GM12878 (cell line): Measurements from ENCODE around the gene TNNT2. TPM values are rescaled to one million over a fixed set of nuclear protein-coding genes. Genes with fewer than 3 reads are reported as not detected.

Experiments used
- ATAC-seq: fragments of 200-7000 bp; cut with Tn5 transposase; 3 replicates; pipeline ENCODE4 v1.9.1; 2020; ENCODE audit warnings: mild to moderate bottlenecking, moderate library complexity
- BruUV-seq: library from RNA; stranded (reverse); fragments of 400-500 nt; replicated peaks from 2 replicates; lab custom pipeline; 2021; lab: Mats Ljungman, UMichigan
- CTCF ChIA-PET: fragments of 300-600 bp; sonication (Branson Sonifier 250); formaldehyde crosslinking; extraction: SDS; loops from one replicate; lab custom pipeline; 2021; ENCODE audit warnings: inconsistent platforms; lab: Yijun Ruan, JAX
- POLR2A ChIA-PET: fragments of 350-600 bp; formaldehyde crosslinking; extraction: SDS; loops from one replicate; lab custom pipeline; 2021; ENCODE audit warnings: inconsistent platforms; lab: Charles Lee
- RAD21 ChIA-PET: fragments of 300-600 bp; sonication (Branson Sonifier 250); formaldehyde crosslinking; loops from one replicate; lab custom pipeline; 2023; ENCODE audit warnings: antibody characterized with exemption; ENCODE audit not compliant: unreplicated experiment; lab: Charles Lee
- SMC1A ChIA-PET: fragments of 300-600 bp; sonication (Branson Sonifier 250); formaldehyde crosslinking; loops from one replicate; lab custom pipeline; 2023; ENCODE audit not compliant: unreplicated experiment, uncharacterized antibody; lab: Charles Lee
- DNase-seq: peaks from one replicate; pipeline ENCODE4 v3.0.0-alpha.2; 2011; ENCODE audit warnings: low read depth, low spot score
- FAIRE-seq: peaks from 3 replicates; lab custom pipeline; 2011; peaks lifted over from hg19 to GRCh38; lab: Jason Lieb, UNC
- H2AFZ ChIP-seq: 2 replicates; pipeline ENCODE4 v1.6.0; 2011; ENCODE audit warnings: low read depth, low read length, control low read depth; ENCODE audit not compliant: control insufficient read depth
- H3K27ac ChIP-seq: 2 replicates; pipeline ENCODE4 v1.5.1; 2011; ENCODE audit warnings: control low read depth; ENCODE audit not compliant: control insufficient read depth, insufficient read depth
- H3K27me3 ChIP-seq, 2 experiments: replicated peaks in 1 of 2; 2 replicates each; pipeline versions ENCODE4 v1.6.0 to v1.6.1; 2011; ENCODE audit warnings: low read length in 1 of 2; ENCODE audit not compliant: control insufficient read depth in 2 of 2, insufficient read depth in 2 of 2
- H3K36me3 ChIP-seq, 2 experiments: 2 replicates each; pipeline ENCODE4 v1.5.1; 2011; ENCODE audit warnings: low read length in 1 of 2; ENCODE audit not compliant: control insufficient read depth in 2 of 2, insufficient read depth in 2 of 2
- H3K4me1 ChIP-seq: 2 replicates; pipeline ENCODE4 v1.6.1; 2011; ENCODE audit warnings: mild to moderate bottlenecking, low read length, moderate library complexity, mixed read lengths; ENCODE audit not compliant: control insufficient read depth, insufficient read depth
- H3K4me2 ChIP-seq: 2 replicates; pipeline ENCODE4 v1.6.0; 2011; ENCODE audit warnings: control low read depth; ENCODE audit not compliant: control insufficient read depth, insufficient read depth
- H3K4me3 ChIP-seq: fragments of 200-600 bp; sonication (generic); 2 replicates; pipeline ENCODE4 v1.5.1; 2016
- H3K79me2 ChIP-seq: 2 replicates; pipeline ENCODE4 v1.6.0; 2011; ENCODE audit warnings: low read length; ENCODE audit not compliant: control insufficient read depth, insufficient read depth
- H3K9ac ChIP-seq: 2 replicates; pipeline ENCODE4 v1.8.0; 2011; ENCODE audit warnings: low read length, control low read depth, mixed read lengths; ENCODE audit not compliant: control insufficient read depth, insufficient read depth
- H3K9me3 ChIP-seq: replicated peaks from 3 replicates; pipeline ENCODE4 v1.5.1; 2011; ENCODE audit warnings: mild to moderate bottlenecking, low read length; ENCODE audit not compliant: control insufficient read depth, insufficient read depth
- H4K20me1 ChIP-seq: 2 replicates; pipeline ENCODE4 v1.6.0; 2011; ENCODE audit not compliant: control insufficient read depth, insufficient read depth
- CBX5 ChIP-seq: sonication (generic); IDR thresholded peaks from 2 replicates; pipeline ENCODE4 v1.6.1; 2016; ENCODE audit warnings: low read depth, moderate library complexity, mild to moderate bottlenecking, inconsistent platforms
- HCFC1 ChIP-seq: fragments of 150-350 bp; IDR thresholded peaks from 2 replicates; pipeline ENCODE4 v1.6.1; 2014; ENCODE audit warnings: low read length
- IRF4 ChIP-seq: IDR thresholded peaks from 2 replicates; pipeline ENCODE4 v1.6.1; 2011; ENCODE audit warnings: low read depth, low read length
- MTA3 ChIP-seq: IDR thresholded peaks from 2 replicates; pipeline ENCODE4 v1.6.1; 2012; ENCODE audit warnings: low read length, inconsistent platforms, borderline replicate concordance
- NFYA ChIP-seq: IDR thresholded peaks from 2 replicates; pipeline ENCODE4 v1.6.1; 2011; ENCODE audit warnings: low read depth, mild to moderate bottlenecking, low read length, improper control_type of control experiment, borderline replicate concordance
- RBBP5 ChIP-seq: fragments of 200-600 bp; sonication (generic); conservative IDR thresholded peaks from 2 replicates; pipeline ENCODE4 v1.6.1; 2016
- SIX5 ChIP-seq: IDR thresholded peaks from 2 replicates; pipeline ENCODE4 v1.6.1; 2011; ENCODE audit warnings: mild to moderate bottlenecking, low read depth, low read length, moderate library complexity; ENCODE audit not compliant: severe bottlenecking
- SMC3 ChIP-seq: IDR thresholded peaks from 2 replicates; pipeline ENCODE4 v1.6.1; 2011; ENCODE audit warnings: low read length, improper control_type of control experiment, borderline replicate concordance
- STAT3 ChIP-seq: IDR thresholded peaks from 2 replicates; pipeline ENCODE4 v1.6.1; 2011; ENCODE audit warnings: low read depth, low read length, improper control_type of control experiment
- TAF1 ChIP-seq: IDR thresholded peaks from 2 replicates; pipeline ENCODE4 v1.6.1; 2011; ENCODE audit warnings: mild to moderate bottlenecking, low read depth, low read length, borderline replicate concordance
- ZNF274 ChIP-seq: IDR thresholded peaks from one replicate; pipeline ENCODE4 v1.8.0; 2011; ENCODE audit not compliant: insufficient read length, insufficient read depth
- ZSCAN29 ChIP-seq: fragments of 450-650 bp; IDR thresholded peaks from 2 replicates; pipeline ENCODE4 v1.6.1; 2017; ENCODE audit warnings: mild to moderate bottlenecking, moderate library complexity
- WGBS: methylation state at CpG from one replicate; pipeline ENCODE4 v1.1.6; 2016; ENCODE audit warnings: low lambda C conversion rate; ENCODE audit not compliant: insufficient replicate concordance, insufficient coverage; ENCODE audit errors: missing lambda C conversion rate; 5-methylcytosine and 5-hydroxymethylcytosine counted together
- in situ Hi-C: fragments of 300-500 bp; cut with MboI; formaldehyde crosslinking; loops from 9 replicates; pipeline ENCODE4 v1.14.3; 2018; ENCODE audit warnings: mixed read lengths
- intact Hi-C: fragments of 100-400 bp; cut with micrococcal nuclease; formaldehyde crosslinking; loops from one replicate; pipeline ENCODE4 v1.14.2; 2022; ENCODE audit not compliant: unreplicated experiment
- polyA plus RNA-seq, 11 experiments: library from polyadenylated mRNA; depleted of rRNA in 4 of 11; unstranded in 6 of 11; stranded (reverse) in 5 of 11; fragments of >200 nt; fragmentation: Nextera tagmentation in 4 of 11; fragmentation: Illumina TruSeq in 1 of 11; extraction: Ambion mirVana in 4 of 11; extraction: Trizol in 1 of 11; gene quantifications; 1 replicate in 1 of 11; 2 replicates in 10 of 11; pipeline versions ENCODE4 v1.2.1 to v1.2.3, GENCODE V29; 2011 to 2016; ENCODE audit warnings: inconsistent platforms in 2 of 11, missing spikeins in 2 of 11, low read depth in 1 of 11
- total RNA-seq, 4 experiments: library from RNA; depleted of rRNA in 3 of 4; stranded (reverse); fragments of >200 nt in 3 of 4; fragmentation: Illumina TruSeq in 1 of 4; extraction: Trizol in 1 of 4; gene quantifications; 2 replicates each; pipeline versions ENCODE4 v1.2.1 to v1.2.3, GENCODE V29; 2013 to 2021
- TF ChIP-seq, protein P1 (sequence below): fragments of 450-650 bp; IDR thresholded peaks from 2 replicates; pipeline ENCODE4 v1.6.1; 2017; ENCODE audit warnings: antibody characterized with exemption, mild to moderate bottlenecking, moderate library complexity
- TF ChIP-seq, protein P2 (sequence below): fragments of 450-650 bp; IDR thresholded peaks from 2 replicates; pipeline ENCODE4 v1.6.1; 2017; ENCODE audit warnings: mild to moderate bottlenecking, moderate library complexity
- TF ChIP-seq, protein P3 (sequence below): fragments of 450-650 bp; IDR thresholded peaks from 2 replicates; pipeline ENCODE4 v1.6.1; 2018; ENCODE audit warnings: borderline replicate concordance, mild to moderate bottlenecking; ENCODE audit not compliant: partially characterized antibody

TNNT2 gene
- total and polyA plus RNA-seq, 10 of the 15 experiments (the other 5 are each of a cell fraction or from before 2014, with no cell fraction given) = 2.2 TPM; not detected in 9

DNA sequence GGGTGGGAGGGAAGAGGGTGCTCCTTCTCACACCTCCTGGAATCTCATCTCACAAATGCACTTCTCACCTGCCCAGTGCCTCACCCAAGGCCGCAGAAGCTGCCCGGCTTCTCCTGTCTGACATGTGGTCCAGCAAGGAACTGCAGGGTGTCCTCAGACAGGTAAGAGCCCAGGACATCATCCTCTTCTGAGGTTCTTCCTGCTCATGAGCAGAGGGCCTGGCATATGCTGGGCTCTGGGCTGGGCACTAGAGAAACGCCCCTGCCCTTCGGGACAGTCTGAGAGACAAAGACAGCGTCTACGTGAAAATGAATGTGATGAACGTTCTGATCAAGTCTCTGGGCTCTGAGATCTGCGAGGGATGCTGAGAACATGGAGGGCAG, 51.8 kb downstream of the TNNT2 start:
- H3K79me2 ChIP-seq = no peaks in the 10 kb centered on the region
- BruUV-seq = no TSS peak
- WGBS = 17% methylated on average over 8 of the region's 8 CpGs
- in situ Hi-C loops = no loop called here
- DNase-seq (no peak), ATAC-seq (no peak), FAIRE-seq (no peak)
- H3K9ac ChIP-seq = no peak overlapping the region
- POLR2A ChIA-PET = no interaction called here
- no peak overlapping the region for H3K4me3 ChIP-seq
- no peaks in the 10 kb centered on the region for H3K4me1 ChIP-seq
- SMC1A ChIA-PET = no interaction called here
- no peak overlapping the region for H3K4me2 ChIP-seq
- no peaks in the 10 kb centered on the region for H3K9me3 ChIP-seq
- peaks cover 4 to 8% of the 10 kb centered on the region in 2 experiments; a peak in 3 of 4 replicates for H3K27me3 ChIP-seq
- H3K36me3 ChIP-seq = no peaks in the 10 kb centered on the region
- H4K20me1 ChIP-seq = no peaks in the 10 kb centered on the region
- no peak overlapping the region for H2AFZ ChIP-seq
- TF ChIP-seq HCFC1 (no peak), ZNF274 (no peak), RBBP5 (no peak), CBX5 (no peak), STAT3 (no peak), TAF1 (no peak), SMC3 (no peak), MTA3 (no peak), ZSCAN29 (no peak), NFYA (no peak), SIX5 (no peak), IRF4 (no peak)
- TF ChIP-seq, protein P1, sequence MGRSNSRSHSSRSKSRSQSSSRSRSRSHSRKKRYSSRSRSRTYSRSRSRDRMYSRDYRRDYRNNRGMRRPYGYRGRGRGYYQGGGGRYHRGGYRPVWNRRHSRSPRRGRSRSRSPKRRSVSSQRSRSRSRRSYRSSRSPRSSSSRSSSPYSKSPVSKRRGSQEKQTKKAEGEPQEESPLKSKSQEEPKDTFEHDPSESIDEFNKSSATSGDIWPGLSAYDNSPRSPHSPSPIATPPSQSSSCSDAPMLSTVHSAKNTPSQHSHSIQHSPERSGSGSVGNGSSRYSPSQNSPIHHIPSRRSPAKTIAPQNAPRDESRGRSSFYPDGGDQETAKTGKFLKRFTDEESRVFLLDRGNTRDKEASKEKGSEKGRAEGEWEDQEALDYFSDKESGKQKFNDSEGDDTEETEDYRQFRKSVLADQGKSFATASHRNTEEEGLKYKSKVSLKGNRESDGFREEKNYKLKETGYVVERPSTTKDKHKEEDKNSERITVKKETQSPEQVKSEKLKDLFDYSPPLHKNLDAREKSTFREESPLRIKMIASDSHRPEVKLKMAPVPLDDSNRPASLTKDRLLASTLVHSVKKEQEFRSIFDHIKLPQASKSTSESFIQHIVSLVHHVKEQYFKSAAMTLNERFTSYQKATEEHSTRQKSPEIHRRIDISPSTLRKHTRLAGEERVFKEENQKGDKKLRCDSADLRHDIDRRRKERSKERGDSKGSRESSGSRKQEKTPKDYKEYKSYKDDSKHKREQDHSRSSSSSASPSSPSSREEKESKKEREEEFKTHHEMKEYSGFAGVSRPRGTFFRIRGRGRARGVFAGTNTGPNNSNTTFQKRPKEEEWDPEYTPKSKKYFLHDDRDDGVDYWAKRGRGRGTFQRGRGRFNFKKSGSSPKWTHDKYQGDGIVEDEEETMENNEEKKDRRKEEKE = no peak
- TF ChIP-seq, protein P2, sequence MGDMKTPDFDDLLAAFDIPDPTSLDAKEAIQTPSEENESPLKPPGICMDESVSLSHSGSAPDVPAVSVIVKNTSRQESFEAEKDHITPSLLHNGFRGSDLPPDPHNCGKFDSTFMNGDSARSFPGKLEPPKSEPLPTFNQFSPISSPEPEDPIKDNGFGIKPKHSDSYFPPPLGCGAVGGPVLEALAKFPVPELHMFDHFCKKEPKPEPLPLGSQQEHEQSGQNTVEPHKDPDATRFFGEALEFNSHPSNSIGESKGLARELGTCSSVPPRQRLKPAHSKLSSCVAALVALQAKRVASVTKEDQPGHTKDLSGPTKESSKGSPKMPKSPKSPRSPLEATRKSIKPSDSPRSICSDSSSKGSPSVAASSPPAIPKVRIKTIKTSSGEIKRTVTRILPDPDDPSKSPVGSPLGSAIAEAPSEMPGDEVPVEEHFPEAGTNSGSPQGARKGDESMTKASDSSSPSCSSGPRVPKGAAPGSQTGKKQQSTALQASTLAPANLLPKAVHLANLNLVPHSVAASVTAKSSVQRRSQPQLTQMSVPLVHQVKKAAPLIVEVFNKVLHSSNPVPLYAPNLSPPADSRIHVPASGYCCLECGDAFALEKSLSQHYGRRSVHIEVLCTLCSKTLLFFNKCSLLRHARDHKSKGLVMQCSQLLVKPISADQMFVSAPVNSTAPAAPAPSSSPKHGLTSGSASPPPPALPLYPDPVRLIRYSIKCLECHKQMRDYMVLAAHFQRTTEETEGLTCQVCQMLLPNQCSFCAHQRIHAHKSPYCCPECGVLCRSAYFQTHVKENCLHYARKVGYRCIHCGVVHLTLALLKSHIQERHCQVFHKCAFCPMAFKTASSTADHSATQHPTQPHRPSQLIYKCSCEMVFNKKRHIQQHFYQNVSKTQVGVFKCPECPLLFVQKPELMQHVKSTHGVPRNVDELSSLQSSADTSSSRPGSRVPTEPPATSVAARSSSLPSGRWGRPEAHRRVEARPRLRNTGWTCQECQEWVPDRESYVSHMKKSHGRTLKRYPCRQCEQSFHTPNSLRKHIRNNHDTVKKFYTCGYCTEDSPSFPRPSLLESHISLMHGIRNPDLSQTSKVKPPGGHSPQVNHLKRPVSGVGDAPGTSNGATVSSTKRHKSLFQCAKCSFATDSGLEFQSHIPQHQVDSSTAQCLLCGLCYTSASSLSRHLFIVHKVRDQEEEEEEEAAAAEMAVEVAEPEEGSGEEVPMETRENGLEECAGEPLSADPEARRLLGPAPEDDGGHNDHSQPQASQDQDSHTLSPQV = no peak
- TF ChIP-seq, protein P3, sequence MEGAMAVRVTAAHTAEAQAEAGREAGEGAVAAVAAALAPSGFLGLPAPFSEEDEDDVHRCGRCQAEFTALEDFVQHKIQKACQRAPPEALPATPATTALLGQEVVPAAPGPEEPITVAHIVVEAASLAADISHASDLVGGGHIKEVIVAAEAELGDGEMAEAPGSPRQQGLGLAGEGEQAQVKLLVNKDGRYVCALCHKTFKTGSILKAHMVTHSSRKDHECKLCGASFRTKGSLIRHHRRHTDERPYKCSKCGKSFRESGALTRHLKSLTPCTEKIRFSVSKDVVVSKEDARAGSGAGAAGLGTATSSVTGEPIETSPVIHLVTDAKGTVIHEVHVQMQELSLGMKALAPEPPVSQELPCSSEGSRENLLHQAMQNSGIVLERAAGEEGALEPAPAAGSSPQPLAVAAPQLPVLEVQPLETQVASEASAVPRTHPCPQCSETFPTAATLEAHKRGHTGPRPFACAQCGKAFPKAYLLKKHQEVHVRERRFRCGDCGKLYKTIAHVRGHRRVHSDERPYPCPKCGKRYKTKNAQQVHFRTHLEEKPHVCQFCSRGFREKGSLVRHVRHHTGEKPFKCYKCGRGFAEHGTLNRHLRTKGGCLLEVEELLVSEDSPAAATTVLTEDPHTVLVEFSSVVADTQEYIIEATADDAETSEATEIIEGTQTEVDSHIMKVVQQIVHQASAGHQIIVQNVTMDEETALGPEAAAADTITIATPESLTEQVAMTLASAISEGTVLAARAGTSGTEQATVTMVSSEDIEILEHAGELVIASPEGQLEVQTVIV = no peak
- H3K27ac ChIP-seq = no peak overlapping the region
- intact Hi-C loops = no loop called here
- RAD21 ChIA-PET = no interaction called here
- CTCF ChIA-PET = no interaction called here
